Esophagus (tissue), 2 donors: ENCODE data around the gene INHBA. TPM values are rescaled to one million over a fixed set of nuclear protein-coding genes. Genes with fewer than 3 reads are reported as not detected.

ENCODE experiments used
- H3K27ac ChIP-seq, 2 donors: one replicate each; pipeline ENCODE4 v1.5.1; 2013; ENCODE audit warnings: low read depth in 2 of 2, mild to moderate bottlenecking in 2 of 2, inconsistent platforms in 1 of 2, low read length in 1 of 2, moderate library complexity in 1 of 2
- H3K27me3 ChIP-seq, 2 donors: one replicate each; pipeline ENCODE4 v1.6.1; 2013; ENCODE audit warnings: low read length in 2 of 2, control low read depth in 1 of 2, mild to moderate bottlenecking in 1 of 2; ENCODE audit not compliant: insufficient read depth in 2 of 2, control insufficient read depth in 1 of 2
- H3K36me3 ChIP-seq, 2 donors: one replicate each; pipeline ENCODE4 v1.6.1; 2013; ENCODE audit warnings: low read length in 1 of 2; ENCODE audit not compliant: control insufficient read depth in 2 of 2, insufficient read depth in 2 of 2
- H3K4me1 ChIP-seq, 2 donors: one replicate each; pipeline ENCODE4 v1.6.1; 2013; ENCODE audit warnings: low read length in 1 of 2; ENCODE audit not compliant: control insufficient read depth in 2 of 2, insufficient read depth in 2 of 2
- H3K4me3 ChIP-seq, 2 donors: one replicate each; pipeline ENCODE4 v1.5.1; 2013; ENCODE audit warnings: low read length in 2 of 2, mild to moderate bottlenecking in 2 of 2, low read depth in 1 of 2, moderate library complexity in 1 of 2
- H3K9me3 ChIP-seq, 2 donors: one replicate each; pipeline ENCODE4 v1.6.1; 2013; ENCODE audit warnings: mild to moderate bottlenecking in 2 of 2, low read depth in 1 of 2, low read length in 1 of 2, moderate library complexity in 1 of 2; ENCODE audit not compliant: control insufficient read depth in 2 of 2, insufficient read depth in 1 of 2
- WGBS, 2 donors: extraction: QIAGEN DNeasy Blood & Tissue Kit; methylation state at CpG; one replicate each; pipeline ENCODE4 v1.1.7; 2013; 5-methylcytosine and 5-hydroxymethylcytosine counted together
- polyA plus RNA-seq, 2 donors: library from polyadenylated mRNA; stranded (reverse); fragments of 200-250 nt; gene quantifications; one replicate each; pipeline ENCODE4 v1.2.3, GENCODE V29; 2013
- donor health status: healthy with polysubstance abuse.
- donor health status: Bipolar disorder and iron deficiency.

Gene INHBA
- polyA plus RNA-seq, 2 donors = 0.42 to 0.61 TPM

DNA sequence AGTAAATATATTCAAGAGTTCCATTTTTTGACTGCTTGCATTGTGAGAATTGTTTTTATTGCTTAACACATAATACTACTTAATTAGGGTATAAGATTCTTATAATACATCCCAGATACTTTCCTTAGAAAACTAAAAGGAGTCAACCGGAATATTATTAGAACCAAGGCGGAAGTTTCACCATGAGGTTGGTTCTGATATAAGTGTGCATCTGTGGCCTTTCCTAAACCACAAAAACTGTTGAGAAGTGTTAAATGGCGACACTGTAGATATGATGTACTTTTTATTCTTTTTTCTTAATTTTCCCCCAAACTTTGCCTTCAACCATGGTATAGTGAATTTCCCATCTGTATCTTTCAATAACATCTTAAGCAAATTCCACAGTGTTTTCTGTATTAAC, 32.3 kb upstream of the INHBA start:
- WGBS, 2 donors = 87 to 94% methylated on average over 3 of the region's 3 CpGs
- Histone ChIP-seq H3K9me3 (no peaks in the 10 kb centered on the region), H3K4me1 (no peaks in the 10 kb centered on the region), H3K27me3 (no peaks in the 10 kb centered on the region), H3K27ac (no peak overlapping the region), H3K4me3 (no peak overlapping the region), H3K36me3 (no peaks in the 10 kb centered on the region)

- Histone ChIP-seq H3K27me3 (no peaks in the 10 kb centered on the region), H3K4me1 (no peaks in the 10 kb centered on the region), H3K4me3 (no peak overlapping the region), H3K9me3 (no peaks in the 10 kb centered on the region), H3K36me3 (no peaks in the 10 kb centered on the region), H3K27ac (no peak overlapping the region)
- WGBS, 2 donors = 60 to 65% methylated on average over 7 of the region's 7 CpGs
Measured at GRCh38 chr7:41732843-41733306, 30.0 kb upstream of the INHBA start.

- Histone ChIP-seq H3K36me3 (no peaks in the 10 kb centered on the region), H3K9me3 (no peaks in the 10 kb centered on the region), H3K27me3 (no peaks in the 10 kb centered on the region), H3K4me3 (no peak overlapping the region), H3K4me1 (no peaks in the 10 kb centered on the region), H3K27ac (no peak overlapping the region)
- WGBS, 2 donors = 45 to 50% methylated on average over 3 of the region's 3 CpGs
Measured at GRCh38 chr7:41732436-41732785, 29.5 kb upstream of the INHBA start.

DNA sequence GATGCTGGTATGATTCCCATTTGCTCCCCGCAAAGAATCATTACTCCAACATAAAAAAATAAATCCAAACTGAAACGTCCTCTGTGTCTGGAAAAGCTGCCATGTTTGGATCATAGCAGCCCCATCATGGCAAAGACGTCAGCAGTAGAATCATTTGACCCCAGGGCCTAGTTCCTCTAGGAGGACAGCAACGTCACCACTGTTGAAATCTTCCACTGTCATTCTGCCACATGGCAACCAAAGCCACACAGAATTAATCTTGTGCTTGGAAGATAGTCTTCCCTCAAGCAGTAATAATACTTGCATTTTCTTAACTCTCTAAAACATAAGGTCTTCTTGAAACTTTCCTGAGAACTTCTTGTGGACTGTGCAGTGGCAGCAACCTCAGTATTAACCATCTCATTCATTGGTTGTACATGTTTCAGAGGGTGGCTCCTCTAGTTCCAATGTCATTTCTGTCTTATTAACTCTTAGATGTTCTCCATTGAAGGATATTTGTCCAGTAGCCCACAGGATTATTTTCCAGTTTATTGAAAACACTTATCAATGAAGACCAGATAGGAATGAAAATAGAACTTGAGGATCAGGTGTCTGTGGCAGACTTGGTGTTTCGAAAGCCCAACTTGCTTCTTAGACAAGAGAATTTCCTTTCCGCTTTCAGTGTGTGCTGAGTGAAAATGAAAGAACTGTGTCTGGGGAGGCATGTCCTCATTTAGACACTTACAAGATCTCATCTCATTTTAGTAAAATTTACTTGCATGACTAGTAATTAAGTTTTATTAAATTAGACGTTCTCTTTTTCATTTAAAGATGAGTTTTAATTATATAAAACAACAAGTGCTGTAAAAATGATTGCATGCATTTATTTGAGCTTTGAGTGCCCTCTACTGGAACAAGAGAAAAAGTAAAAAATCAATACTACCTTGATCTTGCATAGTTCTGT, 28.9 kb upstream of the INHBA start:
- no peaks in the 10 kb centered on the region for H3K27me3 ChIP-seq
- no peaks in the 10 kb centered on the region for H3K4me1 ChIP-seq
- no peak overlapping the region for H3K4me3 ChIP-seq
- H3K27ac ChIP-seq = no peak overlapping the region
- no peaks in the 10 kb centered on the region for H3K36me3 ChIP-seq
- H3K9me3 ChIP-seq = no peaks in the 10 kb centered on the region
- 58 to 64% methylated on average over 7 of the region's 7 CpGs for WGBS, 2 donors

GRCh38 chr7:41730668-41731067, 27.8 kb upstream of the INHBA start:
- WGBS, 2 donors = 59 to 60% methylated on average over 3 of the region's 3 CpGs
- Histone ChIP-seq H3K27ac (no peak overlapping the region), H3K9me3 (no peaks in the 10 kb centered on the region), H3K4me3 (no peak overlapping the region), H3K36me3 (no peaks in the 10 kb centered on the region), H3K4me1 (no peaks in the 10 kb centered on the region), H3K27me3 (no peaks in the 10 kb centered on the region)

DNA sequence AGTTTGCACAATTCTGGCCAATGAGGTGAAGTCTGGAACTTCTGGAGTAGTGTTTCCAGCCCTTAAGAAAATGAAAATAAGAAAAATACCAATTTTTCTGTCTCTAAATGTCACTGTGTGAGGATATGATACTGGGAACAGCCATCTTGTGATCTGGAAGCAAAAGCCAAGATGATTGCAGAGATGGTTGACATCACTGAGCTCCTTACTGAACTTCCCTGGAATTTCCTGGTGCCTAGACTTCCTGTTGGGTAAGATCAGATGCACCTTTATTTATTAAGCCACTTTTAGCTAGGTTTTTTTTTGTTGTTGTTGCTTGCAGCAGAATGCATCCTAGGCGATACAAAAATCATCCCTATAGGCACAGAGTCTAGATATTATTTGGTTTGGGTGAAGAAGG, 27.3 kb upstream of the INHBA start:
- H3K4me3 ChIP-seq = no peak overlapping the region
- H3K9me3 ChIP-seq = no peaks in the 10 kb centered on the region
- H3K27me3 ChIP-seq = no peaks in the 10 kb centered on the region
- no peaks in the 10 kb centered on the region for H3K4me1 ChIP-seq
- no peak overlapping the region for H3K27ac ChIP-seq
- H3K36me3 ChIP-seq = no peaks in the 10 kb centered on the region
- 89 to 95% methylated on average over 1 of the region's 1 CpG for WGBS, 2 donors

DNA sequence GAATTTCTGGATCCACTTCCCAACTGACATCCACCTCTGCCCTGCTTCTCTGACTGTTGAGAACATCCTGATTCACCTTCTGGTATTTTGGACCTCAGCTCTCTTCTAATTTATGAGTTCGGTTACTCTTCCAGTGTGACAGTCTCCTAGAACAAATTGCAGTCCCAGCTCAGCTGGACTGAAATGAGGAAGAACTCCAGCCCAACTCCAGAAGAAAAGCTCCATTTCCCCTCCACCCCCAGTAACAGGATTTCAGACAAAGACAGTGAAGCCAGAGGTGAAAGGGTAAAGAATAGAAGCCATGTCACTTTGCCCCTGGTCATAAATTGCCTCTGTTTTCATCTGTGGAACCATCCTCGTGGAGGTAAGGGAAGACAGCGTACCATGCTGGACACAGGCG, 26.2 kb upstream of the INHBA start:
- Histone ChIP-seq H3K27me3 (no peaks in the 10 kb centered on the region), H3K9me3 (no peaks in the 10 kb centered on the region), H3K4me1 (no peaks in the 10 kb centered on the region), H3K36me3 (no peaks in the 10 kb centered on the region), H3K27ac (no peak overlapping the region), H3K4me3 (no peak overlapping the region)
- 83 to 91% methylated on average over 4 of the region's 4 CpGs for WGBS, 2 donors

DNA sequence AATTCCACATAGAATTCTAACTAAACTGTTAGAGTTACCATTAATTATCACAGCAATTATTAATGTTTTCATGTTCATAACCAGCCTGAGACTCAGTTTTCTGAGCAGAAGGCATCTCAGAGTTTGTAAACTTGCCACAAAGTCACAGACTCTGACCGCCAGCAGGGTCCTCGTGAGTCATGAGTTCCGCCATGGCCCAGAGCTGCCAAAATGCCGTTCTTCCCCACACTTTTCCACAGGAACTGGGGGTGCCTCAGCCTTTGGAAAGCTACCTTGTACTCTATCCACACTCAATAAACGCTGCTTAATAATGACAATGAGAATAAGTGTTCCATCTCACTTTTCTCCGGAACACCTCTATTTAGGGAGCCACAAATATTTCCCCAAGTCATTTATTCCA, 22.1 kb upstream of the INHBA start:
- 91 to 93% methylated on average over 6 of the region's 6 CpGs for WGBS, 2 donors
- H3K4me3 ChIP-seq = no peak overlapping the region

GRCh38 chr7:41720886-41721285, 18.0 kb upstream of the INHBA start:
- Histone ChIP-seq H3K9me3 (no peaks in the 10 kb centered on the region), H3K36me3 (no peaks in the 10 kb centered on the region), H3K27me3 (peaks cover 0 to 2% of the 10 kb centered on the region in 2 donors), H3K4me3 (no peak overlapping the region), H3K4me1 (no peaks in the 10 kb centered on the region), H3K27ac (no peak overlapping the region)
- 45 to 48% methylated on average over 1 of the region's 1 CpG for WGBS, 2 donors

More for the DNA sequence above, 22.1 kb upstream of the INHBA start:
- Histone ChIP-seq H3K36me3 (no peaks in the 10 kb centered on the region), H3K27me3 (peaks cover 0 to 2% of the 10 kb centered on the region in 2 donors), H3K27ac (no peak overlapping the region), H3K4me1 (no peaks in the 10 kb centered on the region), H3K9me3 (no peaks in the 10 kb centered on the region)

- Histone ChIP-seq H3K36me3 (no peaks in the 10 kb centered on the region), H3K9me3 (no peaks in the 10 kb centered on the region), H3K4me3 (no peak overlapping the region), H3K27ac (no peak overlapping the region), H3K4me1 (no peaks in the 10 kb centered on the region), H3K27me3 (peaks cover 0 to 2% of the 10 kb centered on the region in 2 donors)
- 84 to 88% methylated on average over 4 of the region's 4 CpGs for WGBS, 2 donors
Measured at GRCh38 chr7:41720046-41720445, 17.2 kb upstream of the INHBA start.
